Kidney glomerular epithelial cell (primary cell): ENCODE results near the gene RGP1.

Experiments
- DNase-seq: peaks from one replicate; lab custom pipeline; 2025; lab: John Stamatoyannopoulos, UW

RGP1 gene

DNA sequence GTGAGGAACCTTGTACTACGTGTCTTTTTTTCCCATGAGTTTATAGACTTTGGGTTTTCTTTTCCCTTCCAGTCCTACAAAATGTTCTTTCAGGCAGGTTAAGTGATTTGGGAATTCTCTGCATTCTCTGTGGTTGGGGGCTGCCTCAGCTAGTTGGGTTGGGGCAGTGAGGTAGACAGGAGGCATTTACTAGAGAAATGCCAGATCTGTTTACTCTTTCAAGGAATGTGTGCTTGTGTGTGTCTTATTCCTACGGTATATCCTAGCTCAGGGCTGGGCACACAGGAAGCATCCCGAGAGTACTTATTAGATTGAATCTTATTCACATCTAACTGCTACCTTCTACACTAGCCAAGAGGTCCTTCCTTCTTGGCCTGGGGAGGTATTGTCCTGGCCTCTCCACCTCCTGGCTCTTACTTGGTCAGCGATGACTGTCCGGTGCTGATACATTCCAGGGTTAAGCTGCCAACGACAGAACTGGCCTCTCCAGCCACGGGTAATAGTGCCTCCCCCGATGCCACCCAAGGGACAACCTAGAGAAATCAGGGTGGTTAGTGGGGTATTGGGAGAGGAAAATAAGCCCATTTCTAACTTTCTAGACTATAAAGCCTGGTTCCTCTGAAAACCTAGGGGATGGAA, 5.1 kb upstream of the RGP1 start:
- no peak for DNase-seq

- no peak for DNase-seq
Measured at GRCh38 chr9:35745569-35745968, 3.5 kb upstream of the RGP1 start.

- no peak for DNase-seq
Measured at GRCh38 chr9:35746583-35746982, 2.5 kb upstream of the RGP1 start.

- no peak for DNase-seq
Measured at GRCh38 chr9:35748242-35748857, 737 bp upstream of the RGP1 start.

DNA sequence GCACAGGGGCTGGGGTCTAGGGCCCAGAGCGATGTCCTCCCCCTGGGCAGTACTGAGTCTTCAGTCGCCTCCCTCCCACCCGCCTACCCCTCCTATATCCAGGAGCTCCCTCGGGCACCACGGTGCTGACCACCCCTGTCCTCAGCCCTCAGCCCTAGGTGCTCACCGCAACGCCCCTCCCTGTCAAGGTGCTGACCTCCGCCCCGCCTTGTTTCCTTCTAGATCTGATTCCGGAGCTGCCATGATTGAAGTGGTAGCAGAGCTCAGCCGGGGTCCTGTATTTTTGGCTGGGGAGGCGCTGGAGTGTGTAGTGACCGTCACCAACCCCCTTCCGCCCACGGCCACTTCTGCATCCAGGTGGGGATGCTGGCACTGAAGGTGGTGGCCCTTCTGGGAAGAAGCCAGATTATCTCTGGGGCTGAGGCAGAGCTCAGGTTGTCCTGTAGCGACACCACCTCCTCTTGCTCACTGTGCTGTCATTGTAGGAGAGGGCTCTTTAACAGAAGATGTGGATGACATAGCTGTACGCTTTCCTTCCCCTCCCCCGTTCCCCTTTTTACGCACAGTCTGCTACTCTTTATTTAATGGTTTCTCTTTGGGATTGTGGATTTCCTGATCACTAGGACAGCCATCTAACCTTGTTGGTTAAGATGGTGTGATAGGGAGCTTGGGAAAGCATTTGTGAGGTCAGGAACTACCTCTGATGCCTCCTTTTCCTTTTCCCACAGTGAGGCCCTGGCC, 598 bp downstream of the RGP1 start:
- peak; percentile 22 for DNase-seq

DNA sequence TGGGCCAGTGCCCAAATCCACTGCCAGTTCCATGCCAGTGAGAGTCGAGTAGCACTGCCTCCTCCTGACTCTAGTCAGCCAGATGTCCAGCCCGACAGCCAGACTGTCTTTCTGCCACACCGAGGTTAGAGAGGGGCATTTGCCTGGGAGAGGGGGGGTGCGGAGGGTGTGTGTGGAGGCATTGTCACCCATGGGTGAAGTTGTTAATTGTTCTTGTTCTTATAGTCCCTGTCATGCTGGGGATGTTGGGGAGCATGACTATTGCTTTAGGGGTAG, 1.1 kb downstream of the RGP1 start:
- no peak for DNase-seq

DNA sequence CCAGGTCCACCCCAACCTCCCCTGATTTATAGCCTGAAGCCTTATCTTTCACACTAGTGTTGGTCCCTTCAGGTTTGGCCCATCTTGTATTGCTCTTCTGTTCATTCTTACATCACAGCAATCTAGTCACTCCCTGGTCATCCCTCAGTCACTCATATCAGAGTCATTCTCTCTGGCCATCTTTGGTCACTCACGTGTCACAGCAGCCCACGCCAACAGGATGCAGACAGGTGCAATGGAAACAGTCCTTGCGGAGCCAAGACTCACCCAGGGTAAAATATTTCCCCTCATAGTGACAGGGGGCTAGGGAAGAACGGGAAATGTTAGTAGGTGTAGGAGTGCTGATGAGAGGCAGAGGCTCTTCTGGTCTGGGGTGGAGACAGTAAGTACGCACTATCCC, 4.4 kb downstream of the RGP1 start:
- DNase-seq, result no peak

- no peak for DNase-seq
Measured at GRCh38 chr9:35754264-35754663, 5.2 kb downstream of the RGP1 start, which contains the start of gene MSMP. TSS of gene MSMP (minus strand) at chr9:35754276. CDS start at chr9:35754129, 147 bp downstream.

DNA sequence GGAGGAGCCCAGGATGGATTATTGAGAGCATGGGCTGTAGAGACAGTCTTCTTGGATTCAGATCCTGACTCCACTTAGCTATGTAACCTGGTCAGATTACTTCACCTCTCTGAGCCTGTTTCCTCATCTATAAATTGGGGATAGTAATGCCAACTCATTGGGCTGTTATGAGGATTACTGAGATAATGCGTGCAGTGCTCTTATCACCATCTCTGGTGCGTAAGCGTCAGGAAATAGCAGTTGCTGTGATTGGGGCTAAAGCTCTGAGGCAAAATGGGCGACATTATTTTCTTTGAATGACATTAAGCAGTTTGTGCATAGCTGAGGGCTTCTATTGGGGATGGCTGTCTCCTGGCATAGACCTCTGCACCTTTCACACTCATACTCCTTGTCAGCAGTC, 6.0 kb downstream of the RGP1 start:
- DNase-seq, result no peak

- peak; percentile 24 for DNase-seq
Measured at GRCh38 chr9:35756275-35757225, 7.5 kb downstream of the RGP1 start.

DNA sequence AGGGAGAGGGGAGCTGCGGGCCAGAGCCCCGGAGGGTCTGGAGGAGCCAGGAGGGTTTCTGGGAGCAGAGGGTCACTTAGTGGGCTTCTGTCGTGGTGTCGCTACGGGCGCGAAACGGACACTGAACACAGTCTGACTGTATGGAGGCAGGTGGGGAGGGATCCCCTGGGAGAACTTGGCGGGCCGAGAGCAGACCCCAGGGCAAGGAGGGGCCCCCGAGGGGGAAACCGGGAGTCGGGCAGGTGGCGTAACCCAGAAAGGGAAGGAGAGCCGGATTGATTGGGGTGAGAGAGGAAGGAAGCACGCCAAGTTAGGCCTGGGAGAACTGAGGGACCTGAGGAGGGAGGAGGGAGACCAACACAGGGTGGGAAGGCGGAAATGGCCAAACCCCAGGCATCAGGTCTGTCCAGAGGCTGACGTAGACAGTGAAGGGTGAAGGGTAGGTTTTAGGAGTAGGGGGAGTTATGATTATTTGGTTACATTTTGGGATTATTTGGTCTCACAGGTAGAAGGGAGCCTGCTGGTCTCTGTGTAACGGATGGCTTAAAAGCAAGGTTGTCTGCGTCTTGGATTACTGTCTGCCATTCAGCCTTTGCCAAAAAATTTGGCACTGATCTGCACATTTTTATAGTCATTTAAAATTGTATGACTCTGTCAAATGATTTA, 8.3 kb downstream of the RGP1 start:
- peak; percentile 20 for DNase-seq

DNA sequence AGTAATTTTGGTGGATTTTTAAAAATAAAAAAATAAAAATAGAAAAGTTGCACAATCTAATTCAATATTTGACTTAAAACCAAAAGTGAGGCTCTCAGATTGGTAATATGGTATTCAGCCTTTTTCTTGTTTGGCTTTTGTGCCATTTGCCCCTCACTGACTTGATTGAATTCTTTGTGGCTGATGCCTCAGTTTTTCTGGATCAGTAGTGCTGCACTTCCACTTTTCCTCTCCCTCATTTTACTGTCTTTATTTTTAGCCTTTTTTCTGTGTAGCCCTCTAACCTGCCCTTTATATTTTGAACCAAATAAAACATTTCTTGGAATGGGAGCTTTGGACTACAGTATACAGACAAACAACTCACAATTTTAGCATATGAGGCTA, 8.8 kb downstream of the RGP1 start:
- DNase-seq, result no peak

DNA sequence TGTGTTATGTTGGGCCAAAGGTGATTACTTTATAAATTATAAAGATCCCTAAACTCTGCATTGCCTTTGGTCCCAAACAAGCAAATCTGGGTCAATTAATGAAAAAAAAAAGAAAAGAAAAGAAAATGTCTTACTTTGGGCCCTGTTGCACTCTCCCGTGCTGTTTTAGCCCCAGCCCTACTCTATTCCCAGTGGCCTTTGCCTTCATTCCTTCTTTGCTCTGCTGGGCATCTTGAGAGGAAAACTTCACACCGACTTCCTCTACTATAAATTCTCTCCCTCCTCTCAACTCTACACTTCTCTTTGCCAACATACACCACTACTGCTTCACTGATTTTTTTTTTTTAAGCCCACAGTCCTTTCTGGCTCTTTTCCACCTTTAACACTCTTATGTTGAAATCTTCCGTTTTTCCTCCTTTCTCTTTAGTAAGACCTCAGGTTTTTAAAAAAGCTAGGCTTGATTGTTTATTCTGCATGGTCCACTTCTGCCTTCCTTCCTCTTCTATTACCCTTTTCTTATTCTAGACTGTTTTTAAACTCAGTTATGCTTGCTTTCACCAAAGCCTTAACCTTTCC, 9.5 kb downstream of the RGP1 start:
- DNase-seq, result no peak

DNA sequence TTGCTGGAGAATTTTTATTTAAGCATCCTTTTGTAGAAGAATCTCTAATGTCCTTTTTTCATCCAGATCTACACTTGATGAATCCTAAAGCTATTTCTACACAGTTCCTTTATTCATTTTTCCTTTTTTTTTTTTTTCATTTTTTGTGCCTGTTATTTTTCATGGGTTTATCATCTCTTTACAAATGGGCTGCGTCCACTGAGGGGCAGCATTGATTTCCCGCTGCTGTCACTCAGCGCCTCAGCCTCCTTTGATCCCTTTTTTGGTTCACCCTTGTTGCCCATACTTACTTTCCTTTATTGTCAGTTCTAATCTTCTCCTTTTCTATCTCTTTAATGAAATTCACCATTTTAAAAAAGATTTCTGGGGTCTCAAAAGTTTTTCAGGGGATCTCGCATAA, 10.7 kb downstream of the RGP1 start:
- no peak for DNase-seq

- DNase-seq, result peak; percentile 71
Measured at GRCh38 chr9:35760651-35761050, 11.6 kb downstream of the RGP1 start.

- no peak for DNase-seq
Measured at GRCh38 chr9:35763181-35763580, 14.1 kb downstream of the RGP1 start.

- no peak for DNase-seq
Measured at GRCh38 chr9:35763803-35764202, 14.7 kb downstream of the RGP1 start.

GRCh38 chr9:35766997-35767396, 17.9 kb downstream of the RGP1 start:
- no peak for DNase-seq

DNA sequence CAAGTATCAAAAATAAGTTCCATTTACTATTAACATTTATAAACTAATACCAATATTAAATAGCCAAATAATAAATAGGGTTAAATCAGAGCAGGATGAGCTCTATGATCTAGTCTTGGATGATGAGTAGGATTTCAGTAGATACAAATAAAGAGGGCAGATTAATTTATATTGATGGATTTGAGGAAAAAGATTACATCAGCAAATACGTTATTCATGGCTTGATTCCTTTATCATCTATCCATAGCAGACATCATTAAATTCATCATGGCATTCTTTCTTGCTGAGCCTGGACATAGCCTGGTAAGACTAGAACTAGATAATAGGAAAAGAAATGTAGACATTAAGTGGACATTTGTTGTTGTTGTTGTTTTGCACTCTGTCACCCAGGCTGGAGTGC, 18.4 kb downstream of the RGP1 start:
- no peak for DNase-seq

- no peak for DNase-seq
Measured at GRCh38 chr9:35769763-35770162, 20.7 kb downstream of the RGP1 start.

GRCh38 chr9:35771075-35771433, 22.0 kb downstream of the RGP1 start:
- DNase-seq, result no peak

- no peak for DNase-seq
Measured at GRCh38 chr9:35771534-35771933, 22.4 kb downstream of the RGP1 start.
